Smooth muscle cell (in vitro differentiated cells): ENCODE measurements around the gene CCDC83. TPM values are rescaled to one million over a fixed set of nuclear protein-coding genes. Genes with fewer than 3 reads are reported as not detected.

Source experiments
- DNase-seq: peaks from one replicate; lab custom pipeline; 2025; ENCODE audit not compliant: unreplicated experiment; lab: John Stamatoyannopoulos, UW
- H2AFZ ChIP-seq: fragments of 200-600 bp; sonication (generic); 2 replicates; pipeline ENCODE4 v1.6.0; 2016; ENCODE audit warnings: antibody characterized with exemption, low read depth, mild to moderate bottlenecking
- H3F3A ChIP-seq: fragments of 200-600 bp; sonication (generic); 2 replicates; pipeline ENCODE4 v1.6.0; 2017; ENCODE audit warnings: antibody characterized with exemption, low read depth
- H3K27ac ChIP-seq: fragments of 200-600 bp; sonication (generic); 2 replicates; pipeline ENCODE4 v1.5.1; 2016; ENCODE audit warnings: low read depth, mild to moderate bottlenecking
- H3K27me3 ChIP-seq: fragments of 200-600 bp; sonication (generic); 2 replicates; pipeline ENCODE4 v1.6.1; 2016; ENCODE audit warnings: low read depth, mild to moderate bottlenecking
- H3K36me3 ChIP-seq: fragments of 200-600 bp; sonication (generic); 2 replicates; pipeline ENCODE4 v1.5.1; 2016; ENCODE audit warnings: low read depth
- H3K4me1 ChIP-seq: fragments of 200-600 bp; sonication (generic); 2 replicates; pipeline ENCODE4 v1.5.1; 2016; ENCODE audit warnings: low read depth
- H3K4me2 ChIP-seq: fragments of 200-600 bp; sonication (generic); 2 replicates; pipeline ENCODE4 v1.6.0; 2016; ENCODE audit warnings: mild to moderate bottlenecking
- H3K4me3 ChIP-seq: fragments of 200-600 bp; sonication (generic); 2 replicates; pipeline ENCODE4 v1.5.1; 2016; ENCODE audit warnings: mild to moderate bottlenecking
- H3K79me2 ChIP-seq: fragments of 200-600 bp; sonication (generic); 2 replicates; pipeline ENCODE4 v1.6.0; 2016; ENCODE audit warnings: low read depth, mild to moderate bottlenecking
- H3K9ac ChIP-seq: fragments of 200-600 bp; sonication (generic); 2 replicates; pipeline ENCODE4 v1.6.0; 2016; ENCODE audit warnings: low read depth
- H3K9me3 ChIP-seq: fragments of 200-600 bp; sonication (generic); replicated peaks from 2 replicates; pipeline ENCODE4 v1.5.1; 2016; ENCODE audit warnings: low read depth
- H4K20me1 ChIP-seq: fragments of 200-600 bp; sonication (generic); 2 replicates; pipeline ENCODE4 v1.6.0; 2016; ENCODE audit warnings: low read depth
- WGBS: methylation state at CpG from one replicate; pipeline ENCODE4 v1.1.7; 2016; ENCODE audit warnings: low lambda C conversion rate; 5-methylcytosine and 5-hydroxymethylcytosine counted together
- polyA plus RNA-seq: library from polyadenylated mRNA; unstranded; fragments of >200 nt; fragmentation: Nextera tagmentation; extraction: Ambion mirVana; gene quantifications from 2 replicates; pipeline ENCODE4 v1.2.1, GENCODE V29; 2016
- total RNA-seq: library from RNA; depleted of rRNA; stranded (reverse); fragments of >200 nt; gene quantifications from 2 replicates; pipeline ENCODE4 v1.2.3, GENCODE V29; 2014
- TF ChIP-seq, protein P1 (sequence below): fragments of 200-600 bp; sonication (generic); IDR thresholded peaks from 2 replicates; pipeline ENCODE4 v1.5.1; 2017; ENCODE audit warnings: borderline replicate concordance, mild to moderate bottlenecking, antibody characterized with exemption; ENCODE audit not compliant: insufficient read depth, poor library complexity, severe bottlenecking

The CCDC83 gene
- total and polyA plus RNA-seq, 2 experiments from 2014 or later = not detected

DNA sequence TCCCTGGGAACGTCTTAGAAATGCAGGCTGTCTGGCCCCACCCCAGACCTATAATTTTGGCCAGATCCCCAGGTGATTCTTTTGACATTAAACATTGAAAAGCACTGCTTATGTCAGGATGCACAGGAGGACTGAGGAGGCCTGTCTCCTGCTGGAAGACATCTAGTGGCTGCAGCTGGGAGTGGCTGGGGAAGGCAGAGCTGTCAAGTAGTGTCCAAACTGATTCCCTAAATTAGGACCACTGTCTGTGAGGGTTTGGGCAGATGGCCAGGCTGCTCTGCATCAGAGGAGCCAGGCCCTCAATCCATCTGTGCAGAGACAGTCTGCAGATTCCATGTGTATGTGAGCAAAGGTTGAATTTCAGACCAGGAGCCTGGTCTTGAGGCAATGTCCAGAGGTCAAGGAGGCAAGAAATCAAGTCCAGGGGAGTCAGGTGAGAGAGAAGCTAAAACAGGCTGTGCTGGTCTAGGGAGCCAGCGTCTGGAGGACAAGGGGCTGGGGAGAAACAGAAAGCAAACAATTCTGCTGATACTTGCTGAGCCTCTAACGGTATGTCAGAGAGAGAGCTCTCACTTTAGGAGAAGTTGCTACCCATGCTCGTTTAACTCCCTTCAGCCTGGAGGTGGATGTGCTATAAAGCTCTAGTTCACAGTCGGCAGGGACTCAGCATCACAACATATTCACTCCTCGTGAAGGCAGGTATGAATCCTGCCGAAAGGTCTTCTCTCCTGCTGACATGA is 28.9 kb upstream of the CCDC83 start:
- TF ChIP-seq, protein P1, sequence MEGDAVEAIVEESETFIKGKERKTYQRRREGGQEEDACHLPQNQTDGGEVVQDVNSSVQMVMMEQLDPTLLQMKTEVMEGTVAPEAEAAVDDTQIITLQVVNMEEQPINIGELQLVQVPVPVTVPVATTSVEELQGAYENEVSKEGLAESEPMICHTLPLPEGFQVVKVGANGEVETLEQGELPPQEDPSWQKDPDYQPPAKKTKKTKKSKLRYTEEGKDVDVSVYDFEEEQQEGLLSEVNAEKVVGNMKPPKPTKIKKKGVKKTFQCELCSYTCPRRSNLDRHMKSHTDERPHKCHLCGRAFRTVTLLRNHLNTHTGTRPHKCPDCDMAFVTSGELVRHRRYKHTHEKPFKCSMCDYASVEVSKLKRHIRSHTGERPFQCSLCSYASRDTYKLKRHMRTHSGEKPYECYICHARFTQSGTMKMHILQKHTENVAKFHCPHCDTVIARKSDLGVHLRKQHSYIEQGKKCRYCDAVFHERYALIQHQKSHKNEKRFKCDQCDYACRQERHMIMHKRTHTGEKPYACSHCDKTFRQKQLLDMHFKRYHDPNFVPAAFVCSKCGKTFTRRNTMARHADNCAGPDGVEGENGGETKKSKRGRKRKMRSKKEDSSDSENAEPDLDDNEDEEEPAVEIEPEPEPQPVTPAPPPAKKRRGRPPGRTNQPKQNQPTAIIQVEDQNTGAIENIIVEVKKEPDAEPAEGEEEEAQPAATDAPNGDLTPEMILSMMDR = peak; percentile 32
- peak overlapping the region; percentile 87 for H3K27ac ChIP-seq
- no peaks in the 10 kb centered on the region for H3K79me2 ChIP-seq
- no peak overlapping the region for H3K4me3 ChIP-seq
- H3K4me1 ChIP-seq = peaks cover 4% of the 10 kb centered on the region
- no peaks in the 10 kb centered on the region for H4K20me1 ChIP-seq
- H3K4me2 ChIP-seq = no peak overlapping the region
- no peak overlapping the region for H2AFZ ChIP-seq
- 80% methylated on average over 7 of the region's 7 CpGs for WGBS
- peaks cover 7% of the 10 kb centered on the region for H3F3A ChIP-seq
- no peaks in the 10 kb centered on the region for H3K27me3 ChIP-seq
- no peaks in the 10 kb centered on the region for H3K9me3 ChIP-seq
- no peak overlapping the region for H3K9ac ChIP-seq
- DNase-seq = no peak
- H3K36me3 ChIP-seq = no peaks in the 10 kb centered on the region

DNA sequence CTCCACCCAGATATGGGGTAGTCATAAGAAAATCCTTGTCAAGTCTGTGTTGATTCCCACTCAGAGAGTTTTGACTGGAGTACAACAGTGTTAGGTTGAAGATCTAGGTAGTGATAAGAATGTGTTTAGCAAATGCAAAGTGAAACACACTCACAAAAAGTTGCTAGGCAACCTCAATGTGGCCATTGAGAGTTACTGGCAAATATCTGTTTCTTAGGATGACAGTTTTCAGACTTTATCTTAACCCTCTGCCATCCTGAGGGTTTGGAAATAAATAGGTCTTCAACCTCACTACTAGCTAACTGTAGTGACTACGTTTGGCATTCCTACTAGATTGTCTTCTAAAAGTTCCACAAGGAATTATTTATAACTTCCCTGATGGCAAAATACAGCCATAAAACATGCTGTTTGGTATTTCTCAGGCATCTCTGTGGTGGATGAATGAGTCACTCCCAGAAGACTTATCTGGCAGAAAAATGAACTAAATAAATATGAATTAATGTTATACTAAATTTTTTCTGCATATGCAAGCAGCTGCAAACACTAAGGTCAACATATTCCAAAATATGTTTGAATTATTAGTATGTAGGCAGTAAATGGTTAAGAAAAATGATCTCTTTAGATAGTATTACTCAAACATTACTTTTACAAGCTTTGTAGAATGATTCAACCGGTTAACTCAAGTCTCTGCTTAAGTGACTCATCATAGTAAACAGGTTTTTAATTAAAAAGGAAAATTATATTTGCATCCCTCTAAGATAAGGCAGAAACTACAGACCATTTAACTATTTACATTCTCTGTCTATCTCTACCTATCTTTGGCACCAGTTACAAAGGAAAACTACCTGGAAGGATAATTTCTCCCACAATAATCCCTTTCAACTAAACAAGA is 27.2 kb upstream of the CCDC83 start:
- H3K27me3 ChIP-seq = no peaks in the 10 kb centered on the region
- DNase-seq = no peak
- H3K36me3 ChIP-seq = no peaks in the 10 kb centered on the region
- 0% methylated on average over 2 of the region's 2 CpGs for WGBS
- no peaks in the 10 kb centered on the region for H3K9me3 ChIP-seq
- TF ChIP-seq, protein P1 = no peak
- H3K9ac ChIP-seq = peak overlapping the region; percentile 57
- H3K4me3 ChIP-seq = no peak overlapping the region
- H3K4me1 ChIP-seq = peaks cover 4% of the 10 kb centered on the region
- H2AFZ ChIP-seq = no peak overlapping the region
- peak overlapping the region; percentile 87 for H3K27ac ChIP-seq
- no peaks in the 10 kb centered on the region for H4K20me1 ChIP-seq
- peaks cover 7% of the 10 kb centered on the region for H3F3A ChIP-seq
- H3K79me2 ChIP-seq = no peaks in the 10 kb centered on the region
- H3K4me2 ChIP-seq = peak overlapping the region; percentile 56

DNA sequence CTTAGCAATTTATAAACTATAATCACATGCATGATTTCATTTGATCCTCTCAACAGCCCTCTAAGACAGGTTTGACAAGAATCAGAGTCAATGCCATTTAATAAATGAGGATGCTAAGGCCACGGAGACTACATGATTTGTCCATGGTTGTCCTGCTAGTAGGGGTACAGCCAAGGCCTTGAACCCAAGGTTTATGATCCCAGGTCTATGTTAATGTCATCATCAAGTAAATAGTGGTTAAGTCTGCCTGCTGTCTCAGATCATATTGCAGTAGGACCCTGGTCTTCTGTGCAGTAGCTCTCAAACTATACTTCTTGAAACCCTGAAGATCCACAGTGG is 26.6 kb upstream of the CCDC83 start:
- Histone ChIP-seq H3K4me1 (peaks cover 4% of the 10 kb centered on the region), H3K4me2 (peak overlapping the region; percentile 32), H3K9me3 (no peaks in the 10 kb centered on the region), H3K36me3 (no peaks in the 10 kb centered on the region), H3K27ac (peak overlapping the region; percentile 87), H4K20me1 (no peaks in the 10 kb centered on the region), H3K27me3 (no peaks in the 10 kb centered on the region), H3K79me2 (no peaks in the 10 kb centered on the region), H3F3A (peaks cover 7% of the 10 kb centered on the region), H2AFZ (no peak overlapping the region), H3K4me3 (no peak overlapping the region), H3K9ac (no peak overlapping the region)
- no peak for DNase-seq
- TF ChIP-seq, protein P1 = no peak
- WGBS = 55% methylated on average over 1 of the region's 1 CpG
